A549 (cell line): ENCODE results near the gene GATA3.

Experiments
- CBX2 ChIP-seq: fragments of 200-600 bp; sonication (generic); IDR thresholded peaks from 2 replicates; pipeline ENCODE4 v1.6.1; 2016; ENCODE audit warnings: low read depth, mild to moderate bottlenecking, borderline replicate concordance
- EP300 ChIP-seq, 2 experiments: fragments of >200 bp; sonication (Bioruptor Twin); formaldehyde crosslinking; IDR thresholded peaks; 2 replicates in 1 of 2; 3 replicates in 1 of 2; pipeline ENCODE4 v1.6.1; 2016 to 2017
- MAZ ChIP-seq: fragments of 150-350 bp; IDR thresholded peaks from 2 replicates; pipeline ENCODE4 v1.6.1; 2014; ENCODE audit warnings: antibody characterized with exemption, low read depth, low read length, borderline replicate concordance
- MYC ChIP-seq: IDR thresholded peaks from 2 replicates; pipeline ENCODE4 v1.6.1; 2012; ENCODE audit warnings: mild to moderate bottlenecking, inconsistent platforms, low read length, improper control_type of control experiment, borderline replicate concordance
- NR3C1 ChIP-seq: fragments of >200 bp; sonication (Bioruptor Twin); formaldehyde crosslinking; IDR thresholded peaks from 3 replicates; pipeline ENCODE4 v1.6.1; 2017
- POLR2A ChIP-seq: IDR thresholded peaks from 2 replicates; pipeline ENCODE4 v1.6.1; 2012; ENCODE audit warnings: mild to moderate bottlenecking, low read length
- POLR2AphosphoS2 ChIP-seq: conservative IDR thresholded peaks from 2 replicates; pipeline ENCODE4 v1.6.1; 2012; ENCODE audit warnings: low read length, improper control_type of control experiment, inconsistent platforms
- RAD21 ChIP-seq, 2 experiments: fragments of >200 bp in 1 of 2; sonication (Bioruptor Twin) in 1 of 2; formaldehyde crosslinking in 1 of 2; IDR thresholded peaks in 1 of 2; conservative IDR thresholded peaks in 1 of 2; 2 replicates in 1 of 2; 3 replicates in 1 of 2; pipeline ENCODE4 v1.6.1; 2012 to 2018; ENCODE audit warnings: inconsistent platforms in 1 of 2
- ZFP36 ChIP-seq: fragments of 450-650 bp; IDR thresholded peaks from 2 replicates; pipeline ENCODE4 v1.6.1; 2014; ENCODE audit warnings: borderline replicate concordance; ENCODE audit not compliant: partially characterized antibody
- ZSCAN20 ChIP-seq: fragments of 250-450 bp; sonication (Bioruptor Pico); IDR thresholded peaks from 2 replicates; pipeline ENCODE4 v1.8.0; 2022; ENCODE audit warnings: mild to moderate bottlenecking, moderate library complexity
- TF ChIP-seq, protein P1 (sequence below): fragments of >200 bp; sonication (Bioruptor Twin); formaldehyde crosslinking; IDR thresholded peaks from 3 replicates; pipeline ENCODE4 v1.5.1; 2016
- TF ChIP-seq, protein P2 (sequence below): fragments of 200-600 bp; sonication (generic); IDR thresholded peaks from 2 replicates; pipeline ENCODE4 v1.6.1; 2016; ENCODE audit warnings: antibody characterized with exemption, mild to moderate bottlenecking, moderate library complexity
- TF ChIP-seq, protein P3 (sequence below): IDR thresholded peaks from 2 replicates; pipeline ENCODE4 v1.6.1; 2012

DNA sequence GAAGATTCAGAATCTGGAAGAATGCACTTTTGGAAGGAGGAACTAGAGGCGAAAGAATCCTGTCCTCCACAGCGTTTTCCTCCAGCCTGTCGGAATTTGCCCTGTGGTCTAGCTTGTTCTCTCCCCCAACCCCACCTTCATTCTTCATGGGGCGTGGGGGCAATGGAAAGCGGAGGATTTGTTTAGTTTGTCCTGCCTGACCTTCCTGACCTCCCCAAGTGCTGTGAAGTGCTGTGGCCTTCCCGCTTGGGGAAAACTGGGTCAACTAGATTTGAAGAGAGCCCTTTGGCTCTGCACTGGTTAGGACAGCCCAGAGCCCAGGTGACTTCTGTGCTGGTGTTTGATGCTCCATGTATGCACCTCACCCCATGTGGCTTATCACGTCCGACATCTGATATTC lies 49.1 kb downstream of the GATA3 start:
- TF ChIP-seq POLR2AphosphoS2 (no peak), MAZ (no peak), EP300 (IDR thresholded peaks at IDR 0.05) (no peak), NR3C1 (no peak), POLR2A (no peak), MYC (no peak), CBX2 (no peak), ZSCAN20 (CRISPR knock-in tag) (no peak), RAD21 (conservative IDR thresholded peaks at IDR 0.05 in 1 of 2, IDR thresholded peaks at IDR 0.05 in 1 of 2) (no peak), ZFP36 (no peak)
- TF ChIP-seq, protein P1, sequence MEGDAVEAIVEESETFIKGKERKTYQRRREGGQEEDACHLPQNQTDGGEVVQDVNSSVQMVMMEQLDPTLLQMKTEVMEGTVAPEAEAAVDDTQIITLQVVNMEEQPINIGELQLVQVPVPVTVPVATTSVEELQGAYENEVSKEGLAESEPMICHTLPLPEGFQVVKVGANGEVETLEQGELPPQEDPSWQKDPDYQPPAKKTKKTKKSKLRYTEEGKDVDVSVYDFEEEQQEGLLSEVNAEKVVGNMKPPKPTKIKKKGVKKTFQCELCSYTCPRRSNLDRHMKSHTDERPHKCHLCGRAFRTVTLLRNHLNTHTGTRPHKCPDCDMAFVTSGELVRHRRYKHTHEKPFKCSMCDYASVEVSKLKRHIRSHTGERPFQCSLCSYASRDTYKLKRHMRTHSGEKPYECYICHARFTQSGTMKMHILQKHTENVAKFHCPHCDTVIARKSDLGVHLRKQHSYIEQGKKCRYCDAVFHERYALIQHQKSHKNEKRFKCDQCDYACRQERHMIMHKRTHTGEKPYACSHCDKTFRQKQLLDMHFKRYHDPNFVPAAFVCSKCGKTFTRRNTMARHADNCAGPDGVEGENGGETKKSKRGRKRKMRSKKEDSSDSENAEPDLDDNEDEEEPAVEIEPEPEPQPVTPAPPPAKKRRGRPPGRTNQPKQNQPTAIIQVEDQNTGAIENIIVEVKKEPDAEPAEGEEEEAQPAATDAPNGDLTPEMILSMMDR = no peak
- TF ChIP-seq, protein P2, sequence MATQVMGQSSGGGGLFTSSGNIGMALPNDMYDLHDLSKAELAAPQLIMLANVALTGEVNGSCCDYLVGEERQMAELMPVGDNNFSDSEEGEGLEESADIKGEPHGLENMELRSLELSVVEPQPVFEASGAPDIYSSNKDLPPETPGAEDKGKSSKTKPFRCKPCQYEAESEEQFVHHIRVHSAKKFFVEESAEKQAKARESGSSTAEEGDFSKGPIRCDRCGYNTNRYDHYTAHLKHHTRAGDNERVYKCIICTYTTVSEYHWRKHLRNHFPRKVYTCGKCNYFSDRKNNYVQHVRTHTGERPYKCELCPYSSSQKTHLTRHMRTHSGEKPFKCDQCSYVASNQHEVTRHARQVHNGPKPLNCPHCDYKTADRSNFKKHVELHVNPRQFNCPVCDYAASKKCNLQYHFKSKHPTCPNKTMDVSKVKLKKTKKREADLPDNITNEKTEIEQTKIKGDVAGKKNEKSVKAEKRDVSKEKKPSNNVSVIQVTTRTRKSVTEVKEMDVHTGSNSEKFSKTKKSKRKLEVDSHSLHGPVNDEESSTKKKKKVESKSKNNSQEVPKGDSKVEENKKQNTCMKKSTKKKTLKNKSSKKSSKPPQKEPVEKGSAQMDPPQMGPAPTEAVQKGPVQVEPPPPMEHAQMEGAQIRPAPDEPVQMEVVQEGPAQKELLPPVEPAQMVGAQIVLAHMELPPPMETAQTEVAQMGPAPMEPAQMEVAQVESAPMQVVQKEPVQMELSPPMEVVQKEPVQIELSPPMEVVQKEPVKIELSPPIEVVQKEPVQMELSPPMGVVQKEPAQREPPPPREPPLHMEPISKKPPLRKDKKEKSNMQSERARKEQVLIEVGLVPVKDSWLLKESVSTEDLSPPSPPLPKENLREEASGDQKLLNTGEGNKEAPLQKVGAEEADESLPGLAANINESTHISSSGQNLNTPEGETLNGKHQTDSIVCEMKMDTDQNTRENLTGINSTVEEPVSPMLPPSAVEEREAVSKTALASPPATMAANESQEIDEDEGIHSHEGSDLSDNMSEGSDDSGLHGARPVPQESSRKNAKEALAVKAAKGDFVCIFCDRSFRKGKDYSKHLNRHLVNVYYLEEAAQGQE = no peak
- TF ChIP-seq, protein P3, sequence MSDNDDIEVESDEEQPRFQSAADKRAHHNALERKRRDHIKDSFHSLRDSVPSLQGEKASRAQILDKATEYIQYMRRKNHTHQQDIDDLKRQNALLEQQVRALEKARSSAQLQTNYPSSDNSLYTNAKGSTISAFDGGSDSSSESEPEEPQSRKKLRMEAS = no peak
